GM19240 (cell line): ENCODE data around the gene XPR1.
"Not testable (repeated sequence)": the region's sequence is repeated elsewhere in the genome, so short reads cannot be mapped to it uniquely, and the experiment has no call there.

ENCODE experiments used
- DNase-seq: peaks from one replicate; pipeline ENCODE4 v3.0.0; 2011; ENCODE audit warnings: low spot score; ENCODE audit not compliant: insufficient read length

XPR1 gene

GRCh38 chr1:180711260-180711659, 79.4 kb downstream of the XPR1 start:
- DNase-seq: not testable (repeated sequence)

- no peak for DNase-seq
Observed at GRCh38 chr1:180720753-180721152, 88.9 kb downstream of the XPR1 start.

GRCh38 chr1:180722586-180722985, 90.8 kb downstream of the XPR1 start:
- no peak for DNase-seq

- no peak for DNase-seq
Observed at GRCh38 chr1:180724055-180724454, 92.2 kb downstream of the XPR1 start.

- DNase-seq: not testable (repeated sequence)
Observed at GRCh38 chr1:180726024-180726423, 94.2 kb downstream of the XPR1 start.

GRCh38 chr1:180727751-180728150, 95.9 kb downstream of the XPR1 start:
- DNase-seq: not testable (repeated sequence)

GRCh38 chr1:180728472-180729106, 96.8 kb downstream of the XPR1 start:
- no peak for DNase-seq

- no peak for DNase-seq
Observed at GRCh38 chr1:180731131-180731530, 99.3 kb downstream of the XPR1 start.

GRCh38 chr1:180732866-180733265, 101.0 kb downstream of the XPR1 start:
- DNase-seq: no peak

- no peak for DNase-seq
Observed at GRCh38 chr1:180734366-180734765, 102.5 kb downstream of the XPR1 start.

GRCh38 chr1:180742663-180743062, 110.8 kb downstream of the XPR1 start:
- DNase-seq: no peak

GRCh38 chr1:180743868-180744267, 112.0 kb downstream of the XPR1 start:
- DNase-seq: no peak

- DNase-seq: no peak
Observed at GRCh38 chr1:180745098-180745497, 113.3 kb downstream of the XPR1 start.

- DNase-seq: no peak
Observed at GRCh38 chr1:180751921-180752320, 120.1 kb downstream of the XPR1 start.

GRCh38 chr1:180754453-180754852, 122.6 kb downstream of the XPR1 start:
- no peak for DNase-seq

GRCh38 chr1:180757657-180758056, 125.8 kb downstream of the XPR1 start:
- DNase-seq: no peak

GRCh38 chr1:180762796-180763195, 131.0 kb downstream of the XPR1 start:
- no peak for DNase-seq

- DNase-seq: no peak
Observed at GRCh38 chr1:180765151-180765550, 133.3 kb downstream of the XPR1 start.

- DNase-seq: no peak
Observed at GRCh38 chr1:180769889-180770288, 138.1 kb downstream of the XPR1 start.

GRCh38 chr1:180773210-180773865, 141.5 kb downstream of the XPR1 start:
- no peak for DNase-seq

GRCh38 chr1:180775801-180776200, 144.0 kb downstream of the XPR1 start:
- no peak for DNase-seq

GRCh38 chr1:180777072-180777689, 145.4 kb downstream of the XPR1 start:
- no peak for DNase-seq
